Right lobe of liver (tissue), 4 donors: ENCODE measurements around the gene KCNMA1.

Source experiments
- POLR2A ChIP-seq: fragments of 450-650 bp; IDR thresholded peaks from one replicate; pipeline ENCODE4 v1.6.1; 2017; ENCODE audit warnings: antibody characterized with exemption, mild to moderate bottlenecking
- TF ChIP-seq, protein P1 (sequence below), 4 donors: fragments of 200-600 bp in 3 of 4; fragments of 450-650 bp in 1 of 4; IDR thresholded peaks; one replicate each; pipeline versions ENCODE4 v1.5.1 to v1.8.0; 2016 to 2022; ENCODE audit warnings: antibody characterized with exemption in 4 of 4, mild to moderate bottlenecking in 2 of 4
- donor health status: DM: no; HTN: no; CAD: no.
- donor health status: DM: no; HTN: no; CAD: no.
- donor health status: DM: no; HTN: yes; CAD: no.

DNA sequence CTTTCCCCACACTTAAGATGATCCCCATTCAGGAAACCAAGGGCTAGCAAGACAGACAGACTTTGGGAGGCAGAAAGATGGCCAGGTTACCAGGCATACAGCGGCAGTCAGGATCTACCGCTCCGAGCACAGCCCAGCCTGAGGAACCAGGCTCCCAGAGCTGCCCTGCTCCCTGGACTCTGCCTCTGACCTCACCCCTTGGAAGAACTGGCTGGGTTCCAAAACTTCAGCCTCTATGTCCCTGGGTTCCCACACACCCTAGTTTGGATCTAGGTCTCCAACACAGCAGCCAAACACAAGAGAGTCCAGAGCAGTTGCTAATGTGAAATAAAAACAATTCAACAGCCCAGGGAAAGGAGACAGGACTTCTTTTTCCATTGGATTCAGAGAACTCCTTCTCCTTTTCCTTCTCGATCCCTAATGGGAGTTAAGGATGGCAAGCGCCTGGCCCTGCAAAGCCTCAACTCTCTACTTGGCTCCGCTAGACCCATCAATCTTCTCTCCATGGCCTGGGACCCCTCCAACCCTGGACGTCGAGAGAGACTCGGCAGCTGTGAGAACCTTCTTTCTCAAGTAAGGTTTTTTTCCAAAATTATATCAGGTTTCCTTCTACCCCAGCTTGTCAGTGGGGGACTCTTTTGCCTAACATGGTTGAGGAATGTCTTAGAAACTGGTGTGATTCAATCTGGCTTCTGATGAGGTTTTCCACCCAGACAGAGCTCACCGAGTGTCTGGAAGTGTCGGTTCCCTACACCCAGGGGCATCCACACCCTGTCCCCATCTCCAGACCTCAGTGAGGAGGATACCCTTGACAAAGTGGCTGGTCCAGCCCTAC lies 219.6 kb downstream of the KCNMA1 start:
- TF ChIP-seq, protein P1, sequence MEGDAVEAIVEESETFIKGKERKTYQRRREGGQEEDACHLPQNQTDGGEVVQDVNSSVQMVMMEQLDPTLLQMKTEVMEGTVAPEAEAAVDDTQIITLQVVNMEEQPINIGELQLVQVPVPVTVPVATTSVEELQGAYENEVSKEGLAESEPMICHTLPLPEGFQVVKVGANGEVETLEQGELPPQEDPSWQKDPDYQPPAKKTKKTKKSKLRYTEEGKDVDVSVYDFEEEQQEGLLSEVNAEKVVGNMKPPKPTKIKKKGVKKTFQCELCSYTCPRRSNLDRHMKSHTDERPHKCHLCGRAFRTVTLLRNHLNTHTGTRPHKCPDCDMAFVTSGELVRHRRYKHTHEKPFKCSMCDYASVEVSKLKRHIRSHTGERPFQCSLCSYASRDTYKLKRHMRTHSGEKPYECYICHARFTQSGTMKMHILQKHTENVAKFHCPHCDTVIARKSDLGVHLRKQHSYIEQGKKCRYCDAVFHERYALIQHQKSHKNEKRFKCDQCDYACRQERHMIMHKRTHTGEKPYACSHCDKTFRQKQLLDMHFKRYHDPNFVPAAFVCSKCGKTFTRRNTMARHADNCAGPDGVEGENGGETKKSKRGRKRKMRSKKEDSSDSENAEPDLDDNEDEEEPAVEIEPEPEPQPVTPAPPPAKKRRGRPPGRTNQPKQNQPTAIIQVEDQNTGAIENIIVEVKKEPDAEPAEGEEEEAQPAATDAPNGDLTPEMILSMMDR (IDR thresholded peaks at IDR 0.05): no peak
- TF ChIP-seq POLR2A: no peak
